Measurements from ENCODE around the gene TGM6.

GRCh38 chr20:2469991-2470422 is 89.3 kb downstream of the TGM6 start:
- TF ChIP-seq POLR2AphosphoS5 (IDR thresholded peaks at IDR 0.05) = no peak
- no peak for TF ChIP-seq CTCF (IDR thresholded peaks at IDR 0.05; ENCODE audit: poor library complexity, severe bottlenecking)
- no peak for TF ChIP-seq RAD21 (conservative IDR thresholded peaks at IDR 0.05)
- TF ChIP-seq TAF1 (IDR thresholded peaks at IDR 0.05; ENCODE audit: low read depth) = no peak
- TF ChIP-seq MXI1 (conservative IDR thresholded peaks at IDR 0.05; ENCODE audit: poor library complexity, severe bottlenecking) = no peak
- no peak for TF ChIP-seq EP300 (conservative IDR thresholded peaks at IDR 0.05; ENCODE audit: poor library complexity, severe bottlenecking)
- no peak for TF ChIP-seq EZH2 (IDR thresholded peaks at IDR 0.05; ENCODE audit: borderline replicate concordance, insufficient read depth, low read length, poor library complexity, severe bottlenecking)
